M059J (cell line): ENCODE results near the gene ALOX15. TPM values are rescaled to one million over a fixed set of nuclear protein-coding genes. Genes with fewer than 3 reads are reported as not detected.
"Not testable (repeated sequence)": the region's sequence is repeated elsewhere in the genome, so short reads cannot be mapped to it uniquely, and the experiment has no call there.

Experiments
- DNase-seq: peaks from one replicate; pipeline ENCODE4 v3.0.0-alpha.2; 2012; ENCODE audit warnings: low read depth
- total RNA-seq: library from RNA; depleted of rRNA; stranded (reverse); fragments of >200 nt; shearing (Covaris generic); gene quantifications from 2 replicates; pipeline ENCODE4 v1.2.3, GENCODE V29; 2014

The ALOX15 gene
- total RNA-seq, 1 experiment from 2014 or later, result not detected

- DNase-seq, result no peak
Observed at GRCh38 chr17:4652997-4653396, 11.5 kb upstream of the ALOX15 start.

GRCh38 chr17:4648741-4649140 is 7.3 kb upstream of the ALOX15 start:
- DNase-seq, result no peak

DNA sequence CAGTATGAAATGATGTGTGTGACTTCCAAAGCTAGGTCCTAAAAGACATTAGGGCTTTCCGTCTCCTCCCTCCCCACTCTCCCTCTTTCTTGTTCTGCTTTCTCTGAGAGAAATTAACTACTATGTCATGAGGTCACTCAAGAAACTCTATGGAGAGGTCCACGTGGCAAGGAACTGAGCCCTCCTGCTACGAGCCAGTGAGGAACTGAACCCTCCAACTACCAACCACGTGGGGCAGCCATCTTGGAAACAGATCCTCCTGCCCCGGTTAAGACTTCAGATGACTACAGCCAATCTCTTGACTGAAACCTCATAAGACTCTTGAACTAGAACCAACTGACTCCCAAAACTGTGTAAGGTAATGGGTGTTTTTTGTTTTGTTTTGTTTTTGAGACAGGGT is 4.2 kb upstream of the ALOX15 start:
- no peak for DNase-seq

- DNase-seq, result no peak
Observed at GRCh38 chr17:4643676-4644075, 2.2 kb upstream of the ALOX15 start.

DNA sequence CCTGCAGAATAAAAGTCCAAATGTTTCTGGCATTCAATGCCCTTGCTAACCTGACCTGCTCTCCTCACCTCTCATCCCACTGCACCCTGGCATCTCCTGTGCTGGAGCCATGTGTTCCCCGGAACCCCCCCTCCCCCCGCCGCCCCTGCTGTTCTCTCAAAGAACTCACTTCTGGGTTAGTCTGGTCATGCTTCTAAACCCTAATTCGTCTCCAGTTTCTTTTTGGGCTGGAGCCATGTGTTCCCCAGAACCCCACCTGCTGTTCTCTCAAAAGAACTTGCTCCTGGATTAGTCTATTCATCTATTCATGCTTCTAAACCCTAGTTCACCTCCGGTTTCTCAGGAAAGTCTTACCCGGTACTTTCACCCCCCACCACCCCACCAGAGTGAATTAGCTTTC is 808 bp upstream of the ALOX15 start:
- no peak for DNase-seq

DNA sequence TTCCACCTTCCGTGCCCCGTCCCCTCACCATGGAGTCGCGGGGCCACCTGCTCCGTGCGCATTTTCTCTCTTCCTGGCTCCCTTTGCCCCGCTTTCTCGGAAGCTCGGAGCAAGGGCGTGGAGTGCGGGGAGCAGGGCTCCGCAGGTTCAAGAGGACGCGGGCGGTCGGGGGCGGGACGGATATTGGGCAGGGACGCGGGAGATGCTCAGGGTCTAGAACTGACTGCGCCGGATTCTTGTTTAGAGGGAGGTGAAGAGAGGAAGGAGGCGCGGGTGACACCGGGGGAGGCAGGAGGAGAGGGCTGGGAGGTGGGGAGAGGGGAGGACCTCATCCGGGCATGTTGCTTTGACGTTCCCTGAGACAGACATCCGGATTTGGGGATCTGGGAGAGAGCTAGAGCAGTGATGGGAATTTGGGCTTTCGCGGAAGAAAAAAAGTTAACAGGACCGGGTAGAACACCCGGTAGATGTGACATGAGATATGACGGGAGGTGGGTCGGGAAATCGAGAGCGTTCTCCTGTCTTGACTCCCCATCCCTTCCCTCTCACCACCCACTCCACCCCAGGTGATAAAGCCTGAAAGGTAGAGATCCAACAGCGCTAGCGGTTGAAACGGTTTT is 799 bp downstream of the ALOX15 start:
- not testable (repeated sequence) for DNase-seq

DNA sequence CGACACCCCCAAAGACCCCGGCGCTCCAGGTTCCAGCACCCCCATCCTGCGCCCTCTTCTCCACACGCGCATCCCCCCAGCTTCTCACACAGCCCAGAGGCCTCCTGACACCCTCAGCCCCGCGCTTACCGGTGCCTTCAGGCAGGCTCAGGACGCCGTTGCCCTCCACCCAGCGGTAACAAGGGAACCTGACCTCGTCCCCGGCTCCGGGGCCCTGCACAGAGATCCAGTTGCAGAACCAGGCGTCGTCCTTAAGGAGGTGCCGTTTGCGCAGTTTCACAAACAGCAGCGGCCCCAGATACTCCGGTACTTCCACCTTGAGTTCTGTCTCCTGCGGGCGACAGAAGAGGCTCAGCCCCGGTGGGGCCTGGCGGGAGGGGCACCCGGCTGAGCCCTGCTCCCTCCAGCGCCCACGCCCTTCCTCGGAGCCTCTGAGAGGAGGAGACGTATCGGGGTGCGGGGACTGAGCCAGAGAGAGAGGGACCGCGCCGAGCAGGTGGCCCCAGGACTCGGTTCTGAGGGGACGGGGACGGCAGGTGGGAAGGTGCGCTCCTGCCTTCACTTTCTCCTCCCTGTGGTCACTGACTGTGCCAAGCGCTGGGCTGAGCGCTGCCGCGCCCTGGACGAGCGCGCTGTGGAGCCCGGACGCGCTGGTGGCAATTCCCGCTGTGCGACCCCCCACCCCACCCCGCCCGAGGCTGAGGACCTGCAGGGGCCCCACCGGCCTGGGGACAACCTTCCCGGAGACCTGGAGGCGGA is 2.0 kb downstream of the ALOX15 start:
- DNase-seq, result peak; percentile 41

DNA sequence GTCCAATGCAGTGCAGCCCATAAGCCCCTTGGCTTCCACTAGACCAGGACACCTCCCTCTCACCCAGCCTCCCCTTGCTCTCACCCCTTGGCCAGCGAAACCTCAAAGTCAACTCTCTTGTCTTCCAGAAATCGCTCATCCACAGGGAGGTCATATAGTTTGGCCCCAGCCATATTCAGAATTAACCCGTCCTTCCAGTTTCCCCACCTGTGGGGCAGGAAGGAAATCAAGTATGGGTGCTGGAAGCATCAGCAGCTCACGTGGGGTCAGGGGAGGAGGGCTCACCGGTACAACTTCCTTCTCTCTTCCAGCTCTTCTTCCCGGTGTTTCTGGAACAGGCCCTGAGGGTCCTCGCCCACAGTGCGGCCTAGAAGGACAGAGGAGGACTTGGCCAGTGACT is 2.7 kb downstream of the ALOX15 start:
- not testable (repeated sequence) for DNase-seq

DNA sequence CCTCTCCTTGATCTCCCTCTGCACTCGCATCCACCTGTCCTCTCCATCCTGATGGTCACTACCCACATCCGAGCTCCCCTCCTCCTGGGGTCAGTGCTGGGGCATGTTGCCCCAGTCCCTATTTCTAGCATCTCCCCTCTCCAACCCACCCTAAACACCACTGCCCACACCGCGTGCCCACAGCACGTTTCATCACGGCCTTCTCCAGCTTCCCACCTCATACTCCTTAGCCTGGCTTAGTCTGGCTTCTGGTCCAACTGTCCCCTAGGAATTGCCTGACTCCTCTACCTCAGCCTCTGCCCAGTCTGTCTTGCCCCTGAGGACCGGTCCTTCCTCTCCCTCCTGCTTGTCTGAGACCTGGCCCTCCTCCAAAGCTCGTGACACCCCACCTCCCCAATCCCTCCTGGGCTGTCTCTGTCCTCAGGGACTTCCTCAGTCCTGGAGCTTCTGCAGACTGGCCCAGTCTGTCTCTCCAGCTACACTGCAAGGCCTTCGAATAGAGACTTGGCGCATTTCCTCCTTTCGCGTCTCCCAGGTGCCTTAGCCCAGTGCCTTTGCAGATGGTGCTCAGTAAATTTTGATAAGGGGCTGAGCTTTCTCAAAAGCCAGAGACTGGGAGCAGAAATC is 4.9 kb downstream of the ALOX15 start:
- no peak for DNase-seq

DNA sequence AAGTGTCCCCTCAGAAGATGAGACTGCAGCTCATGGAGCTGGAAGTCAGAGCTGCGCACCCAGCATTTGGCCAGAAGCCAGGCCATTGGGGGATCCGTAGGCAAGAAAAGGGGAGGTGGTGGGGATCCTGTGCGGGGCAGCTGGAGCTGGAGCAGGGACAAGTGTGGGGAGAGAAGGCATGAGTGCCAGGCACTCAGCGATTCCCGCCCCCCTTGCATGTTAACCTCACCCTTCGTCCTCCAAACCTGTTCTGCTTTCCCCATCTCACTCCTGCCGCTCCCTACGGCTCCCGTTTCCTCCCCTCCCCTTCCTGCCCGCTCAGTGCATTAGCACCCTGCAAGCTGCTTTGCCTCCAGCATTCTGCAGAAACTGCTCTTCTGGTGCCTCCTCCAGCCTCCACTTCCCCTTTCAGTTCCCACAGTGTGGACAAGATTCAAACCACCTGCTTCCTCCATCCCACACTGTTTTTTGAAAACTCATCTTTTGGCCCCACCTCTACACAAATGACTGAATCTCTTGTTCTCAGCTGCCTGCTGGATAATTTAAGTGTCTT is 5.6 kb downstream of the ALOX15 start:
- DNase-seq, result no peak

DNA sequence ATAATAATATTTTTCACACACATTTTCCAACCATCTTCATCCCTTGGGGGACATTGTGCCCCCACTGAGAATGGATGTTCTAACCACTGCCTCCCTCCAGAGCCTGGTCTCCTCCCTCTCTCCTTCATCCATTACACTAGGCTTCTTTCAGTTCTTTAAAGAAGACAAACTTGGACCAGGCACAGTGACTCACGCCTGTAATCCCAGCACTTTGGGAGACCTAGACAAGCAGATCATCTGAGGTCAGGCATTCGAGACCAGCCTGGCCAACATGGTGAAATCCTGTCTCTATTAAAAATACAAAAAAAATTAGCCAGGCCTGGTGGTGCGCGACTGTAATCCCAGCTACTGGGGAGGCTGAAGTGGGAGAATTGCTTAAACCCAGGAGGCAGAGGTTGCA is 6.5 kb downstream of the ALOX15 start:
- DNase-seq, result peak; percentile 25

GRCh38 chr17:4633643-4634042 is 7.8 kb downstream of the ALOX15 start:
- no peak for DNase-seq

- DNase-seq, result peak; percentile 53
Observed at GRCh38 chr17:4632581-4632920, 8.9 kb downstream of the ALOX15 start.

- no peak for DNase-seq
Observed at GRCh38 chr17:4631836-4632580, 9.5 kb downstream of the ALOX15 start.

- DNase-seq, result no peak
Observed at GRCh38 chr17:4631431-4631830, 10.0 kb downstream of the ALOX15 start.

DNA sequence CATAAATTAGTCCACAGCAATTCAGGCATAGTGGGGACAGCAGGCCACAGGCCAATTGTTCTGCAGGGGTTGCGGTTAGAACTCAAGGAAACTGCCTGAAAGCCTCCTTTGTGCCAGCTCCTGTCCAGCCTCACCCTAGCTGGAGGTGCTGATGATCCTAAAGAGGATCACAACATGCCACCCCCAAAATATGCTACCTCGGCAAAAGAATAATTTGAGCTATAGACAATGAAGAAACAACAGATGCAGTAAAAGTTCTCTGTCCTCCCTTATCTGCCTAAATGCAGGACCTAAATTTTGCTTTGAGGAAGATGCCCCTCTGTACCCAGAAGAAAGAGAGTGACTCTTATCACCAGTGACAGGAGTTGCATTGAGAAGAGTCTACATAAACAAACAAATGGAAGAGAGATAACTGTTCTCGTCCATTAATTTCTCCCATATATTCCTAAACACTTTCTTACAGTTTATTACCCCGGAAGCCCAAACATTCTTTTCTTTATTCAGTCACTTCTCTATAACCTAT is 14.7 kb downstream of the ALOX15 start:
- no peak for DNase-seq

DNA sequence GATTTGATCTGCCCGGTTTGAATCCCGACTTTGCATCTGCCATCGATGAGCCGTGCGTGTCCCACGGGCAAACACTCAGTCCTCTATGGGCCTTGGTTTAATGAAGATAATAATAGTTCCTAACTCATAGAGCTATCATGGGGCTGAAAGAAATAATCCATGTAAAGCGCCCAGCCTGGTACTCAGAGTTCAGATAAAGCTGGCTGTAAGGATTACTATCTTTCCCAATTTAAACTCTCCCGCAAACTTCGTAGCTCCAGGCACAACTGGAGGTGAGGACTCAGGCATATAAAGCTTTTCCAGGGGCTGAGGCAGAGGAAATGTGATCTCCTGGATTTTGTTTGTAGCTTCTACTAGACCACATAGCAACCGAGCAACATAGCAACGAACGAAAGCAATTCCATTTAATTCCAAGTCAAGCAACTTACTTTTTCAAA is 16.3 kb downstream of the ALOX15 start:
- peak; percentile 70 for DNase-seq

DNA sequence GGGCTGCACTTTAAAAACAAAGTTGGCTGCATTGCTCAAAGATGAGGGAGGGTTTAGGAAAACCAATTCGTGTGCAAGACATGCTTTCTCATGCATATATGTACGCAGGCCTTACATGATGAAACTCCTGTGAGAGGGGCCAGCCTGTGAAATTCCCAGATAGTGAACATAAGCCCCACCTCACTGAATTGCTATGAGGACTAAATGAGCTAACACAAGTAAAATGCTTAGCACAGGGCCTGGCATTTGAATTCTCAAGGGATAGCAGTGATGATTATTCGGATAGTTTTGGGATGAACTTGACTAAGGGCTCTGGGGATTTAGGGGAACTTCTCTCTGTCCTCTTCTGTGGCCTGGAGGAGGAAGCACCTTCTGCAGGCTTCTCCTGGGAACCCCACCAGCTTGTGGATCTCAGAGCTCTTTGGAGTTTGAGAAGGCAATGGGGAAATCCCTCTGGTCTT is 17.0 kb downstream of the ALOX15 start:
- DNase-seq, result not testable (repeated sequence)

DNA sequence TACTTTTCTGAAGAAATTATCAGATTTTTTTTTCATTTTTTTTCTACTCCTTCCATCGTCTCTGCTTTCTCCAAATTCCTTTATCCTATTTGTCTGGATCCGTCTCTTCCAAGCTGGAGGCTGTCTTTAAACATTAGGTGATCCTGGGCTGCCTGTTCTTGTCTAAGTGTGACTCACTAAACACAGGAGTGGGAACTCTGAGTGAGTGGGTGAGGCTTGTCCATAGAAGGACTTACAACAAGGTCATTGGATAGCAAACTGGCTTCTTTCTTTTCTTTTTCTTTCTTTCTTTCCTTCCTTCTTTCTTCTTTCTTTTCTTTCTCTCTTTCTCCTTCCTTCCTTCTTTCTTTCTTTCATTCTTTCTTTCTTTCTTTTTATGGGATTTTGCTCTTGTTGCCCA is 18.2 kb downstream of the ALOX15 start:
- DNase-seq, result no peak

- no peak for DNase-seq
Observed at GRCh38 chr17:4622375-4622774, 19.1 kb downstream of the ALOX15 start.

- DNase-seq, result no peak
Observed at GRCh38 chr17:4620531-4621101, 20.9 kb downstream of the ALOX15 start.
